ENCODE results near the gene PTPRN2. TPM values are rescaled to one million over a fixed set of nuclear protein-coding genes. Genes with fewer than 3 reads are reported as not detected.

PTPRN2 gene
- total and polyA plus RNA-seq, 2 of the 8 experiments (the other 6 are each of a cell fraction or from before 2014, with no cell fraction given): 2.6 to 4.5 TPM

GRCh38 chr7:157970744-157971143, 616.9 kb downstream of the PTPRN2 start:
- Histone ChIP-seq H3K79me2 (ENCODE audit: control insufficient read depth in 1 of 2, insufficient read depth in 2 of 2, low read length in 2 of 2) (no peaks in the 10 kb centered on the region), H3K18ac (ENCODE audit: extremely low read depth, low read length) (no peak overlapping the region), H4K20me1 (replicated peaks in 1 of 2; ENCODE audit: control insufficient read depth in 1 of 2, insufficient read depth in 2 of 2, low read length in 2 of 2) (no peaks in the 10 kb centered on the region), H2BK120ac (replicated peaks; ENCODE audit: low read depth, low read length) (no peak overlapping the region), H3K56ac (replicated peaks; ENCODE audit: insufficient read length, low read depth, low read length) (no peak overlapping the region), H3K4me1 (replicated peaks in 1 of 4; ENCODE audit: control insufficient read depth in 3 of 4, insufficient read depth in 4 of 4, low read length in 3 of 4) (no peaks in the 10 kb centered on the region), H2AFZ (ENCODE audit: low read length) (no peak overlapping the region), H3K9ac (replicated peaks in 1 of 4; ENCODE audit: extremely low read depth in 1 of 4, low read depth in 3 of 4, low read length in 3 of 4) (no peak overlapping the region), H2BK15ac (ENCODE audit: low read length) (no peak overlapping the region), H4K8ac (ENCODE audit: extremely low read depth, insufficient read depth, low read length) (no peak overlapping the region), H2AK5ac (ENCODE audit: low read depth, low read length) (no peak overlapping the region), H3K4me3 (ENCODE audit: extremely low read depth in 1 of 4, insufficient read depth in 2 of 4, low read depth in 3 of 4, low read length in 4 of 4) (no peak overlapping the region), H3K79me1 (ENCODE audit: low read depth, low read length) (no peaks in the 10 kb centered on the region), H3K14ac (ENCODE audit: insufficient read length) (no peak overlapping the region), H3K4me2 (ENCODE audit: insufficient read depth in 1 of 2, low read depth in 2 of 2, low read length in 2 of 2) (no peak overlapping the region), H4K5ac (ENCODE audit: insufficient read length, low read depth, low read length) (no peak overlapping the region), H2BK12ac (ENCODE audit: low read depth, low read length) (no peak overlapping the region), H3K23ac (ENCODE audit: insufficient read length) (no peak overlapping the region), H3K36me3 (ENCODE audit: control insufficient read depth in 2 of 4, insufficient read depth in 4 of 4, low read length in 3 of 4) (no peaks in the 10 kb centered on the region), H4K91ac (replicated peaks; ENCODE audit: insufficient read length, low read length) (no peak overlapping the region), H3K23me2 (ENCODE audit: low read depth, low read length) (peaks cover 9% of the 10 kb centered on the region), H2BK5ac (ENCODE audit: low read depth, low read length) (no peak overlapping the region), H3K4ac (replicated peaks; ENCODE audit: insufficient read length, low read depth, low read length) (no peak overlapping the region), H3K27me3 (replicated peaks in 1 of 4; ENCODE audit: control insufficient read depth in 3 of 4, extremely low read depth in 1 of 4, insufficient read depth in 3 of 4, low read length in 3 of 4) (no peaks in the 10 kb centered on the region), H3K27ac (ENCODE audit: low read depth, low read length) (no peak overlapping the region), H2BK20ac (ENCODE audit: low read length) (no peak overlapping the region), H3K9me3 (ENCODE audit: insufficient read depth in 2 of 2, low read depth in 1 of 2, low read length in 1 of 2) (peaks cover 56 to 69% of the 10 kb centered on the region in 2 experiments)
- FAIRE-seq (no peak), DNase-seq (ENCODE audit: low read depth in 1 of 2, low spot score in 2 of 2) (no peak)
- TF ChIP-seq TAF7 (optimal IDR thresholded peaks at IDR 0.05; ENCODE audit: borderline replicate concordance, low read depth, low read length): no peak
- TF ChIP-seq KDM4A (IDR thresholded peaks at IDR 0.05; ENCODE audit: low read depth, low read length, severe bottlenecking): no peak
- no peak for TF ChIP-seq SP2 (IDR thresholded peaks at IDR 0.05; ENCODE audit: low read length)
- TF ChIP-seq, protein P1, sequence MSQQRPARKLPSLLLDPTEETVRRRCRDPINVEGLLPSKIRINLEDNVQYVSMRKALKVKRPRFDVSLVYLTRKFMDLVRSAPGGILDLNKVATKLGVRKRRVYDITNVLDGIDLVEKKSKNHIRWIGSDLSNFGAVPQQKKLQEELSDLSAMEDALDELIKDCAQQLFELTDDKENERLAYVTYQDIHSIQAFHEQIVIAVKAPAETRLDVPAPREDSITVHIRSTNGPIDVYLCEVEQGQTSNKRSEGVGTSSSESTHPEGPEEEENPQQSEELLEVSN (IDR thresholded peaks at IDR 0.05): no peak
- TF ChIP-seq MAX (IDR thresholded peaks at IDR 0.05): no peak
- TF ChIP-seq HDAC2 (IDR thresholded peaks at IDR 0.05; ENCODE audit: borderline replicate concordance in 1 of 2, low read depth in 2 of 2, low read length in 2 of 2): no peak
- no peak for TF ChIP-seq SP4 (IDR thresholded peaks at IDR 0.05; ENCODE audit: low read length)
- no peak for TF ChIP-seq YY1 (IDR thresholded peaks at IDR 0.05; ENCODE audit: low read depth, low read length)
- TF ChIP-seq, protein P2, sequence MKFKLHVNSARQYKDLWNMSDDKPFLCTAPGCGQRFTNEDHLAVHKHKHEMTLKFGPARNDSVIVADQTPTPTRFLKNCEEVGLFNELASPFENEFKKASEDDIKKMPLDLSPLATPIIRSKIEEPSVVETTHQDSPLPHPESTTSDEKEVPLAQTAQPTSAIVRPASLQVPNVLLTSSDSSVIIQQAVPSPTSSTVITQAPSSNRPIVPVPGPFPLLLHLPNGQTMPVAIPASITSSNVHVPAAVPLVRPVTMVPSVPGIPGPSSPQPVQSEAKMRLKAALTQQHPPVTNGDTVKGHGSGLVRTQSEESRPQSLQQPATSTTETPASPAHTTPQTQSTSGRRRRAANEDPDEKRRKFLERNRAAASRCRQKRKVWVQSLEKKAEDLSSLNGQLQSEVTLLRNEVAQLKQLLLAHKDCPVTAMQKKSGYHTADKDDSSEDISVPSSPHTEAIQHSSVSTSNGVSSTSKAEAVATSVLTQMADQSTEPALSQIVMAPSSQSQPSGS (IDR thresholded peaks at IDR 0.05; ENCODE audit: low read length): no peak
- ChIA-PET POLR2A (ENCODE audit: partially characterized antibody) (no interaction called here), CTCF (ENCODE audit: partially characterized antibody) (no interaction called here)
- WGBS, 2 experiments (ENCODE audit: extremely low coverage in 1 of 2, insufficient coverage in 1 of 2, insufficient read length in 1 of 2, insufficient replicate concordance in 2 of 2, low coverage in 1 of 2, low lambda C conversion rate in 2 of 2, missing lambda C conversion rate in 1 of 2): 98% methylated on average over 3 of the region's 3 CpGs; no CpG with 5 or more reads in 1 of the 2 experiments

Measured in H1 (cell line).